GM12892 (cell line): ENCODE results near the gene NUP107.
"Not testable (repeated sequence)": the region's sequence is repeated elsewhere in the genome, so short reads cannot be mapped to it uniquely, and the experiment has no call there.

Source experiments
- DNase-seq: peaks from one replicate; pipeline ENCODE4 v3.0.0; 2011; ENCODE audit not compliant: insufficient read length
- FAIRE-seq: peaks from 2 replicates; lab custom pipeline; 2011; peaks lifted over from hg19 to GRCh38; lab: Jason Lieb, UNC
- POLR2A ChIP-seq: IDR thresholded peaks from 2 replicates; pipeline ENCODE4 v1.6.1; 2011; ENCODE audit warnings: low read depth, low read length, control low read depth
- POLR2AphosphoS5 ChIP-seq: IDR thresholded peaks from 2 replicates; pipeline ENCODE4 v1.6.1; 2011; ENCODE audit warnings: low read depth, low read length, control low read depth
- TAF1 ChIP-seq: IDR thresholded peaks from 2 replicates; pipeline ENCODE4 v1.6.1; 2011; ENCODE audit warnings: low read depth, mild to moderate bottlenecking, control low read depth, low read length, borderline replicate concordance

Gene NUP107

GRCh38 chr12:68671179-68671578, 15.6 kb upstream of the NUP107 start:
- no peak for FAIRE-seq
- no peak for DNase-seq
- no peak for TF ChIP-seq TAF1
- no peak for TF ChIP-seq POLR2AphosphoS5
- no peak for TF ChIP-seq POLR2A

GRCh38 chr12:68673788-68674187, 13.0 kb upstream of the NUP107 start:
- DNase-seq (no peak), FAIRE-seq (no peak)
- TF ChIP-seq POLR2AphosphoS5: no peak
- no peak for TF ChIP-seq TAF1
- TF ChIP-seq POLR2A: no peak

- TF ChIP-seq POLR2AphosphoS5 (no peak), TAF1 (no peak), POLR2A (no peak)
- FAIRE-seq: no peak
- DNase-seq: no peak
These were observed 12.4 kb upstream of the NUP107 start for GRCh38 chr12:68674376-68674775.

GRCh38 chr12:68675101-68675842, 11.5 kb upstream of the NUP107 start:
- FAIRE-seq: peak; percentile 17
- DNase-seq: no peak
- no peak for TF ChIP-seq POLR2AphosphoS5
- TF ChIP-seq TAF1: no peak

- not testable (repeated sequence) for DNase-seq, FAIRE-seq
These were observed 9.9 kb upstream of the NUP107 start for GRCh38 chr12:68676854-68677253.

GRCh38 chr12:68686262-68686594, 550 bp upstream of the NUP107 start:
- DNase-seq (no peak), FAIRE-seq (no peak)
- TF ChIP-seq TAF1 (no peak), POLR2AphosphoS5 (no peak), POLR2A (no peak)

GRCh38 chr12:68695454-68695853, 8.7 kb downstream of the NUP107 start:
- no peak for DNase-seq
- no peak for TF ChIP-seq TAF1
- TF ChIP-seq POLR2AphosphoS5: no peak
- TF ChIP-seq POLR2A: no peak
- FAIRE-seq: no peak

- DNase-seq (no peak), FAIRE-seq (no peak)
- TF ChIP-seq POLR2AphosphoS5: no peak
- TF ChIP-seq TAF1: no peak
- no peak for TF ChIP-seq POLR2A
These were observed 12.7 kb downstream of the NUP107 start for GRCh38 chr12:68699486-68699885.

- FAIRE-seq (no peak), DNase-seq (no peak)
- no peak for TF ChIP-seq TAF1
- TF ChIP-seq POLR2AphosphoS5: no peak
- TF ChIP-seq POLR2A: no peak
These were observed 41.0 kb downstream of the NUP107 start for GRCh38 chr12:68727776-68728175.

GRCh38 chr12:68733661-68734071, 46.9 kb downstream of the NUP107 start:
- DNase-seq: no peak
- TF ChIP-seq POLR2A (no peak), POLR2AphosphoS5 (no peak), TAF1 (no peak)
- no peak for FAIRE-seq

GRCh38 chr12:68739891-68740290, 53.1 kb downstream of the NUP107 start:
- no peak for DNase-seq
- TF ChIP-seq POLR2A: no peak
- no peak for TF ChIP-seq TAF1
- TF ChIP-seq POLR2AphosphoS5: no peak
- FAIRE-seq: no peak

GRCh38 chr12:68743356-68743755, 56.6 kb downstream of the NUP107 start:
- no peak for FAIRE-seq
- DNase-seq: no peak

GRCh38 chr12:68745376-68745903, 58.7 kb downstream of the NUP107 start:
- no peak for DNase-seq
- FAIRE-seq: no peak
- TF ChIP-seq TAF1: no peak
- no peak for TF ChIP-seq POLR2AphosphoS5
- no peak for TF ChIP-seq POLR2A

More at GRCh38 chr12:68743356-68743755, 56.6 kb downstream of the NUP107 start:
- TF ChIP-seq TAF1: no peak
- TF ChIP-seq POLR2AphosphoS5: no peak
- no peak for TF ChIP-seq POLR2A
